Measurements from ENCODE around the gene PHB1. TPM values are rescaled to one million over a fixed set of nuclear protein-coding genes. Genes with fewer than 3 reads are reported as not detected.

PHB1 gene
- total RNA-seq, 1 donor from 2014 or later: 168 TPM

DNA sequence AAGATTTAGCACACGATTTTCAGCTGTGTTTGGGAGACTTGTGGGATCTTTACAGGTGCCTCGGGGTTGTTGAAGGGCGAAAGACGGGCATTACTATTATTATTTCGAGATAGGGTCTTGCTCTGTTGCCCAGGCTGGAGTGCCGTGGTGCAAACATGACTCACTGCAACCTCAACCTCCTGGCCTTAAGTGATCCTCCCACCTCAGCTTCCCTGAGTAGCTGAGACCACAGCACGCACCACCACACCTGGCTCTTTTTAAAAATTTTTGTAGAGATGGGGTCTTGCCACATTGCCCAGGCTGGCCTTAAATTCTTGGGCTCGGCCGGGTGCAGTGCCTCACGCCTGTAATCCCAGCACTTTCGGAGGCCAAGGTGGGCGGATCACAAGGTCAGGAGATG is 29.7 kb upstream of the PHB1 start:
- TF ChIP-seq, protein P1, sequence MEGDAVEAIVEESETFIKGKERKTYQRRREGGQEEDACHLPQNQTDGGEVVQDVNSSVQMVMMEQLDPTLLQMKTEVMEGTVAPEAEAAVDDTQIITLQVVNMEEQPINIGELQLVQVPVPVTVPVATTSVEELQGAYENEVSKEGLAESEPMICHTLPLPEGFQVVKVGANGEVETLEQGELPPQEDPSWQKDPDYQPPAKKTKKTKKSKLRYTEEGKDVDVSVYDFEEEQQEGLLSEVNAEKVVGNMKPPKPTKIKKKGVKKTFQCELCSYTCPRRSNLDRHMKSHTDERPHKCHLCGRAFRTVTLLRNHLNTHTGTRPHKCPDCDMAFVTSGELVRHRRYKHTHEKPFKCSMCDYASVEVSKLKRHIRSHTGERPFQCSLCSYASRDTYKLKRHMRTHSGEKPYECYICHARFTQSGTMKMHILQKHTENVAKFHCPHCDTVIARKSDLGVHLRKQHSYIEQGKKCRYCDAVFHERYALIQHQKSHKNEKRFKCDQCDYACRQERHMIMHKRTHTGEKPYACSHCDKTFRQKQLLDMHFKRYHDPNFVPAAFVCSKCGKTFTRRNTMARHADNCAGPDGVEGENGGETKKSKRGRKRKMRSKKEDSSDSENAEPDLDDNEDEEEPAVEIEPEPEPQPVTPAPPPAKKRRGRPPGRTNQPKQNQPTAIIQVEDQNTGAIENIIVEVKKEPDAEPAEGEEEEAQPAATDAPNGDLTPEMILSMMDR (IDR thresholded peaks at IDR 0.05; ENCODE audit: unreplicated experiment): no peak
- Mint-ChIP-seq H3K36me3 (ENCODE audit: insufficient read depth) (no peaks in the 10 kb centered on the region), H3K4me3 (ENCODE audit: low read depth) (no peak overlapping the region)

DNA sequence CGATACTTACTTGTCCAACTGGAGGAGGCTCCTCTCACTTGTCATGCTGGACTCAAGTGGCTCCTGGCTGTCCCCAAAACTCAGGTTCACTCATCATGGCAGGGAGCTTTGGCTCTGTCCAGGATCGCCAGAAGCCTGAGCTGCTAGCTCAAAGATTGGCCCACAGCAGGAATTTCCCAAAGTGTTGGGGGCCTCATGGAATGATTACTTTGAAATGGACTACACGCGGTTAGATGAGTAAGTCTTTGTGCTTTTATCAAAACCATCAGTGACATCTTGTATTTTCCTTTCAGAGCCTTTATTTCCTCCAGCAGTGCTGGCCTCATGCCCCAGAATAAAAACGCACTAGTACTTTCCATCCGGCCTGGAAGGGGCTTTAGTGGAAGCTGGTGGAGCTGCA is 29.2 kb upstream of the PHB1 start:
- no peak overlapping the region for H3K27ac Mint-ChIP-seq
- TF ChIP-seq, protein P1 (IDR thresholded peaks at IDR 0.05; ENCODE audit: unreplicated experiment): no peak
- no peaks in the 10 kb centered on the region for H3K36me3 Mint-ChIP-seq (ENCODE audit: insufficient read depth)
- H3K4me1 Mint-ChIP-seq (ENCODE audit: low read depth): peaks cover 5% of the 10 kb centered on the region
- H3K9me3 Mint-ChIP-seq (ENCODE audit: low read depth): no peaks in the 10 kb centered on the region
- no peak for DNase-seq (ENCODE audit: low spot score, unreplicated experiment)
- peaks cover 79% of the 10 kb centered on the region for H3K27me3 Mint-ChIP-seq
- H3K4me3 Mint-ChIP-seq (ENCODE audit: low read depth): no peak overlapping the region

More for the DNA sequence above, 29.7 kb upstream of the PHB1 start:
- Mint-ChIP-seq H3K4me1 (ENCODE audit: low read depth) (peaks cover 1% of the 10 kb centered on the region), H3K9me3 (ENCODE audit: low read depth) (no peaks in the 10 kb centered on the region), H3K27ac (no peak overlapping the region), H3K27me3 (peaks cover 75% of the 10 kb centered on the region)
- no peak for DNase-seq (ENCODE audit: low spot score, unreplicated experiment)

DNA sequence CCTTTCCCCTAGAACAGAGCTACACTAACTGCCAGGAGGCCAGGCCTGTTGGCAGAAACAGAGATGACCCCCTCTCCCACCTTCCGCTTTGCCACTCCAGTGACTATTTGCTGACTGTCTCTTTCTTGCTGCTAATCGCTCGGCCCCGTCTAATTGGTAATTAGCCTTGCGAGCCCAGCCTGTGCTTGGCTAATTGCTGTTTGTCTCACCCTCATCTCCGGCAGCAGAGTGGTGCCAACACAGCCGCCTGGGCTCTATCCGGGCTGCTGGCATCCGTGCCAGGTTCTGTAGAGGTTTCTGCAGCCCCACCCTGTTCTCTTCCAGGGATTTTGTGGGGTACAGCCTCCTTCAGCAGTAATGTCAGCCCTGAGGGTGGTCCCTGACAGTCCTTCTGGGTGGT is 27.4 kb upstream of the PHB1 start:
- H3K9me3 Mint-ChIP-seq (ENCODE audit: low read depth): no peaks in the 10 kb centered on the region
- H3K4me3 Mint-ChIP-seq (ENCODE audit: low read depth): no peak overlapping the region
- TF ChIP-seq, protein P1 (IDR thresholded peaks at IDR 0.05; ENCODE audit: unreplicated experiment): no peak
- H3K36me3 Mint-ChIP-seq (ENCODE audit: insufficient read depth): no peaks in the 10 kb centered on the region
- H3K27ac Mint-ChIP-seq: no peak overlapping the region
- peaks cover 7% of the 10 kb centered on the region for H3K4me1 Mint-ChIP-seq (ENCODE audit: low read depth)
- DNase-seq (ENCODE audit: low spot score, unreplicated experiment): no peak
- H3K27me3 Mint-ChIP-seq: peaks cover 77% of the 10 kb centered on the region

DNA sequence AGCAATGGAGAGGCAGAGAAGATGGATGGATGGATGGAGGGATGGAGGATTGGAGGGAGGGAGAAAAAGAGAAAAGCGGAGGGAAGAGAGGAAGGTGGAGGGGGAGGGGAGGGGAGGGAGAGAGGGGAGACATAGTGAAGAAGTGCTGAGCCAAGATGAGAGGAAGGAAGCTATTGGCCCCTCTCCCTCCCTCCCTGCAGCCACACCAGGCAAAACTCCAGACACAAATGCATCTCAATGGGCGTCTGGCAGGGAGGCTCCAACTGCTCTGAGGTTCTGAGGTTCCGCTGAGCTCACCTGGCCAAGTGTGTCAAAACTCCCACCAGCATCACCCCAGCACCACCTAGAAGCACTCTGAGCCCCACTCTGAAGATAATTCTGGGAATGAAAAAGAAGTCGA is 26.9 kb upstream of the PHB1 start:
- DNase-seq (ENCODE audit: low spot score, unreplicated experiment): no peak
- no peaks in the 10 kb centered on the region for H3K36me3 Mint-ChIP-seq (ENCODE audit: insufficient read depth)
- H3K4me3 Mint-ChIP-seq (ENCODE audit: low read depth): no peak overlapping the region
- no peak overlapping the region for H3K27ac Mint-ChIP-seq
- H3K4me1 Mint-ChIP-seq (ENCODE audit: low read depth): peaks cover 7% of the 10 kb centered on the region
- H3K9me3 Mint-ChIP-seq (ENCODE audit: low read depth): no peaks in the 10 kb centered on the region
- H3K27me3 Mint-ChIP-seq: peaks cover 78% of the 10 kb centered on the region
- TF ChIP-seq, protein P1 (IDR thresholded peaks at IDR 0.05; ENCODE audit: unreplicated experiment): no peak

DNA sequence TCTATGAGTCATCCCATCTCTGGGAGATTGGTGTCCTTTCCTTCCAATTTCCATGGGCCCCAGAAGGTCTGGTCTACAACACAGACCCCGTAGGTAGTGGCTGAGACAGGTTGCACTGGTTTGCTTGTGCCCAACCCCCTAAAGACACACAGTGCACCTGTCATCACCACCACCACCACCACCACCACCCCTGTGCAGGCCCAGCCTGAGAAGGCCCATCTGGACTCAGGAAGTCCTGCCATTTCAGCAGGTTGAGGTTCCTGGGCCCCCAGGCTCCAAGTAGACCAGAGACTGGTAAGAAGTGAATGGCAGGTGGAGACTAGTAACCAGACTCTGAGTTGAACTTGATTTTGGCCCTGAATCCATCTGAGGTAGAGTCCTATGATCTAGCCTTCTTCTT is 25.9 kb upstream of the PHB1 start:
- TF ChIP-seq, protein P1 (IDR thresholded peaks at IDR 0.05; ENCODE audit: unreplicated experiment): no peak
- Mint-ChIP-seq H3K27me3 (peaks cover 76% of the 10 kb centered on the region), H3K27ac (no peak overlapping the region), H3K4me1 (ENCODE audit: low read depth) (peaks cover 7% of the 10 kb centered on the region), H3K4me3 (ENCODE audit: low read depth) (no peak overlapping the region), H3K9me3 (ENCODE audit: low read depth) (no peaks in the 10 kb centered on the region), H3K36me3 (ENCODE audit: insufficient read depth) (no peaks in the 10 kb centered on the region)
- DNase-seq (ENCODE audit: low spot score, unreplicated experiment): no peak

All from progenitor cell of endocrine pancreas (in vitro differentiated cells).